Measurements from ENCODE around the gene CD2AP.

Gene CD2AP

DNA sequence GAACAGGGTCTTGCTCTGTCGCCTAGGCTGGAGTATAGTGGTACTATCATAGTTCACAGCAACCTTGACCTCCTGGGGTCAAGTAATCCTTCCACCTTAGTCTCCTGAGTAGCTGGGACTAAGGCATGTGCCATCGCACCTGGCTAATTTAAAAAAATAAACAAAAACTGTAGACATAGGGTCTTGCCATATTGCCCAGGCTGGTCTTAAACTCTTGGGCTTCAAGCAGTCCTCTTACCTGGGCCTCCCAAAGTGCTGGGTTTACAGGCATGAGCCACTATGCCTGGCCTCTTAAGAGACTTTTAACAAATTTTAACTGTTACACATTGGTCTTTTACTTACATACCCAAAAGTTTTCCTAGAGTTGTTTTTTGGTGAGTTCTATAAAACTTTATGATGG, 12.4 kb downstream of the CD2AP start:
- Histone ChIP-seq H3K27me3 (no peaks in the 10 kb centered on the region), H3K9me3 (no peaks in the 10 kb centered on the region), H3K36me3 (no peaks in the 10 kb centered on the region), H3K4me3 (ENCODE audit: low read depth, low read length) (no peak overlapping the region), H3K4me1 (no peaks in the 10 kb centered on the region)
- no peak for TF ChIP-seq CTCF (IDR thresholded peaks at IDR 0.05; ENCODE audit: low read depth, low read length)
- no peak for DNase-seq

DNA sequence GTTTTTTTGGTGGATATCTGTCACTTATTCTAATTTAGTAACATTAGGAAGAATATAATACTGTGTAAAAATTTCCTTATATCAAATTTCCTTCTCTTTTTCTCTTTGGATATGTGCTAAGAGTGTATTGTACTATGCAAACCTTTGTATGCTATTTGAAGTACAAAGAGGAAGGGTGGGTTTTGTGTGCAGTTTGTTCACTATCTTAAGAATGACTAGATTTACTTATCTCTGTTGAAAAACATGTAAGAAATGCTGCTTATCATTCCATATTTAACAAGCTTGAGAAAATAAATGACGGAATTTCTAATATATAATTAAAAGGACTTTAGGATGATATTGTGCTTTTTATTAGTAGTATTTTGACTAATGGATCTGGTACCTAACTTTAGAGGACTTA, 13.1 kb downstream of the CD2AP start:
- Histone ChIP-seq H3K27me3 (no peaks in the 10 kb centered on the region), H3K9me3 (no peaks in the 10 kb centered on the region), H3K36me3 (no peaks in the 10 kb centered on the region), H3K4me1 (no peaks in the 10 kb centered on the region), H3K4me3 (ENCODE audit: low read depth, low read length) (no peak overlapping the region)
- no peak for TF ChIP-seq CTCF (IDR thresholded peaks at IDR 0.05; ENCODE audit: low read depth, low read length)
- no peak for DNase-seq

GRCh38 chr6:47492355-47492754, 14.8 kb downstream of the CD2AP start:
- H3K27me3 ChIP-seq: no peaks in the 10 kb centered on the region
- H3K36me3 ChIP-seq: no peaks in the 10 kb centered on the region
- H3K9me3 ChIP-seq: no peaks in the 10 kb centered on the region
- no peak for DNase-seq
- no peak for TF ChIP-seq CTCF (IDR thresholded peaks at IDR 0.05; ENCODE audit: low read depth, low read length)
- no peaks in the 10 kb centered on the region for H3K4me1 ChIP-seq
- no peak overlapping the region for H3K4me3 ChIP-seq (ENCODE audit: low read depth, low read length)

DNA sequence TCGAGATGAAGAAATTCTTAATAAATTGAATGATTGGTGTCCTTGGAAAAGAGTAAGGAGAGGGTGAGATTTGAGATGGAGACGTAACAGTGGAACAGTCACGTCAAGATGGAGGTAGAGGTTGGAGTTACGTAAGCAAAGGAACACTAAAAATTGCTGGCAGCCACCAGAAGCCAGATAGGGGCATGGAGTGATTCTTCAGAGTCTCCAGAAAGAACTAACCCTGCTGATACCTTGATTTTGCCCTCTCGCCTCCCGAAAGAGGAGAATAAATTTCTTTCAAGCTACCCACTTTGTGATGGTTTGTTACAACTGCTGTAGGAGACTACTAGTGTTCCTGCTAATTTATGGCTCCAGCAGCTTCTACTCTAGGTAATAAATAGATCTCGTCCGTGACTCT, 17.6 kb downstream of the CD2AP start:
- H3K27me3 ChIP-seq: no peaks in the 10 kb centered on the region
- no peaks in the 10 kb centered on the region for H3K4me1 ChIP-seq

GRCh38 chr6:47495954-47496545, 18.5 kb downstream of the CD2AP start:
- DNase-seq: no peak
- H3K4me1 ChIP-seq: no peaks in the 10 kb centered on the region
- H3K9me3 ChIP-seq: no peaks in the 10 kb centered on the region
- no peak for TF ChIP-seq CTCF (IDR thresholded peaks at IDR 0.05; ENCODE audit: low read depth, low read length)
- H3K36me3 ChIP-seq: no peaks in the 10 kb centered on the region
- H3K27me3 ChIP-seq: no peaks in the 10 kb centered on the region
- H3K4me3 ChIP-seq (ENCODE audit: low read depth, low read length): no peak overlapping the region

More for the DNA sequence above, 17.6 kb downstream of the CD2AP start:
- DNase-seq: no peak
- Histone ChIP-seq H3K4me3 (ENCODE audit: low read depth, low read length) (no peak overlapping the region), H3K36me3 (no peaks in the 10 kb centered on the region), H3K9me3 (no peaks in the 10 kb centered on the region)
- no peak for TF ChIP-seq CTCF (IDR thresholded peaks at IDR 0.05; ENCODE audit: low read depth, low read length)

- Histone ChIP-seq H3K9me3 (no peaks in the 10 kb centered on the region), H3K4me3 (ENCODE audit: low read depth, low read length) (no peak overlapping the region), H3K36me3 (no peaks in the 10 kb centered on the region), H3K27me3 (no peaks in the 10 kb centered on the region), H3K4me1 (no peaks in the 10 kb centered on the region)
- no peak for TF ChIP-seq CTCF (IDR thresholded peaks at IDR 0.05; ENCODE audit: low read depth, low read length)
- DNase-seq: no peak
Measured at GRCh38 chr6:47496935-47497579, 19.5 kb downstream of the CD2AP start.
